SJSA1 (cell line): Measurements from ENCODE around the gene SLC35F4. TPM values are rescaled to one million over a fixed set of nuclear protein-coding genes. Genes with fewer than 3 reads are reported as not detected.

Source experiments
- DNase-seq, 2 experiments: peaks; one replicate each; pipeline ENCODE4 v3.0.0-alpha.2; 2015 to 2020; ENCODE audit warnings: low spot score in 2 of 2, low read depth in 1 of 2
- H3K27ac ChIP-seq: fragments of 250-450 bp; sonication (Bioruptor Pico); 2 replicates; pipeline ENCODE4 v1.5.1; 2020; ENCODE audit warnings: mild to moderate bottlenecking, moderate library complexity
- H3K27me3 ChIP-seq: fragments of 250-450 bp; sonication (Bioruptor Pico); replicated peaks from 2 replicates; pipeline ENCODE4 v1.5.1; 2020; ENCODE audit warnings: mild to moderate bottlenecking, moderate library complexity
- H3K36me3 ChIP-seq: fragments of 250-450 bp; sonication (Bioruptor Pico); 2 replicates; pipeline ENCODE4 v1.5.1; 2020; ENCODE audit warnings: mild to moderate bottlenecking
- H3K4me1 ChIP-seq: fragments of 250-450 bp; sonication (Bioruptor Pico); replicated peaks from 2 replicates; pipeline ENCODE4 v1.6.1; 2021; ENCODE audit warnings: mild to moderate bottlenecking
- H3K4me3 ChIP-seq: fragments of 250-450 bp; sonication (Bioruptor Pico); 2 replicates; pipeline ENCODE4 v1.5.1; 2020; ENCODE audit warnings: mild to moderate bottlenecking
- H3K9me3 ChIP-seq: fragments of 250-450 bp; sonication (Bioruptor Pico); replicated peaks from 2 replicates; pipeline ENCODE4 v1.5.1; 2020; ENCODE audit warnings: mild to moderate bottlenecking
- total RNA-seq: library from RNA; depleted of rRNA; stranded (reverse); fragments of >200 nt; shearing (Covaris generic); gene quantifications from 2 replicates; pipeline ENCODE4 v1.2.3, GENCODE V29; 2014

The SLC35F4 gene
- total RNA-seq, 1 experiment from 2014 or later, result not detected

DNA sequence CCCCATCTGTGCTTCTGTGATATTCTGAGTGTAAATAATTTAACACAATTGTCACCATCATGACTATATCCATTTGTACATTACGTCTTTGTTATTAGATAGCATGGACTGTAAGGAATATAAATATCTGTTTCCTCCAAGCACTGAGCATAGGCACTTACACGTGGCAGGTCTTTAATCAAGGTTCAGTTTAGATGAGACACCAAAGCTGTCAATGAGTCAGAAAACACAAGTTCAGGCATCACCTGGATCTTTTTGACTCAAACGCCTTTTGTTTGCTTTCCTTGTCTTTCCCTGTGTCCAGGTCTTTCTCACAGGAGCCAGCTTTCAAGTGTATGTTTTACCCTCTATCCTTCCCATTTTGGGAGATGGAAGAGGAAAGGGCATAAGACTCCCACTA is 209.0 kb downstream of the SLC35F4 start:
- Histone ChIP-seq H3K36me3 (no peaks in the 10 kb centered on the region), H3K27ac (no peak overlapping the region), H3K27me3 (no peaks in the 10 kb centered on the region), H3K4me1 (no peaks in the 10 kb centered on the region), H3K9me3 (no peaks in the 10 kb centered on the region), H3K4me3 (no peak overlapping the region)
- DNase-seq, result no peak

DNA sequence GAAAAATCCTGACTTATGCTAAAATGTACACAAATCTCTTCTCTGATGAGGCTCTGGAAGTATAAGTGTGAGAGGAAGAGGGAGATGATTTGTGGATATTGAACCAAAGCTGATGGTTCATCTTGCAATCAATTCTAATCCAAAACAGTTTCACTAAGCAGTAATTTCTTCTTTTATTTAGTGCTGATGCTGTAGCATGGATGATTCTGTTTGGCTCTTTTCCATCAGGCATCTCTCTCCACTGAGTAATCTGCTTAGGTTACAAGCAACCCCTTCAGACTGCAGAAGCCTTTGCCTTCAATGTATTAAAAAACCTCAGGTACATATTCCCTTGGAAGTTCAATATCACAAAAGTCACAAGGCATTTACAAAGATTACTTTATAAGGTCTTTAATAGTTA is 213.1 kb downstream of the SLC35F4 start:
- Histone ChIP-seq H3K4me3 (no peak overlapping the region), H3K4me1 (no peaks in the 10 kb centered on the region), H3K27me3 (no peaks in the 10 kb centered on the region), H3K36me3 (no peaks in the 10 kb centered on the region), H3K27ac (no peak overlapping the region), H3K9me3 (no peaks in the 10 kb centered on the region)
- DNase-seq, result no peak

- no peak for DNase-seq
- H3K4me1 ChIP-seq, result no peaks in the 10 kb centered on the region
- no peaks in the 10 kb centered on the region for H3K36me3 ChIP-seq
- H3K27me3 ChIP-seq, result no peaks in the 10 kb centered on the region
- H3K27ac ChIP-seq, result no peak overlapping the region
- no peak overlapping the region for H3K4me3 ChIP-seq
- no peaks in the 10 kb centered on the region for H3K9me3 ChIP-seq
These were observed 224.1 kb downstream of the SLC35F4 start for GRCh38 chr14:57641776-57642175.

GRCh38 chr14:57640036-57640435 is 225.9 kb downstream of the SLC35F4 start:
- Histone ChIP-seq H3K27ac (no peak overlapping the region), H3K4me1 (no peaks in the 10 kb centered on the region), H3K36me3 (no peaks in the 10 kb centered on the region), H3K9me3 (no peaks in the 10 kb centered on the region), H3K4me3 (no peak overlapping the region), H3K27me3 (no peaks in the 10 kb centered on the region)
- DNase-seq, result no peak

- Histone ChIP-seq H3K27me3 (no peaks in the 10 kb centered on the region), H3K27ac (no peak overlapping the region), H3K4me3 (no peak overlapping the region), H3K36me3 (no peaks in the 10 kb centered on the region), H3K9me3 (no peaks in the 10 kb centered on the region), H3K4me1 (no peaks in the 10 kb centered on the region)
- no peak for DNase-seq
These were observed 228.0 kb downstream of the SLC35F4 start for GRCh38 chr14:57637901-57638300.

- DNase-seq, result no peak
- no peaks in the 10 kb centered on the region for H3K4me1 ChIP-seq
- no peaks in the 10 kb centered on the region for H3K9me3 ChIP-seq
- H3K36me3 ChIP-seq, result no peaks in the 10 kb centered on the region
- no peaks in the 10 kb centered on the region for H3K27me3 ChIP-seq
- no peak overlapping the region for H3K4me3 ChIP-seq
- no peak overlapping the region for H3K27ac ChIP-seq
These were observed 231.6 kb downstream of the SLC35F4 start for GRCh38 chr14:57634335-57634734.

DNA sequence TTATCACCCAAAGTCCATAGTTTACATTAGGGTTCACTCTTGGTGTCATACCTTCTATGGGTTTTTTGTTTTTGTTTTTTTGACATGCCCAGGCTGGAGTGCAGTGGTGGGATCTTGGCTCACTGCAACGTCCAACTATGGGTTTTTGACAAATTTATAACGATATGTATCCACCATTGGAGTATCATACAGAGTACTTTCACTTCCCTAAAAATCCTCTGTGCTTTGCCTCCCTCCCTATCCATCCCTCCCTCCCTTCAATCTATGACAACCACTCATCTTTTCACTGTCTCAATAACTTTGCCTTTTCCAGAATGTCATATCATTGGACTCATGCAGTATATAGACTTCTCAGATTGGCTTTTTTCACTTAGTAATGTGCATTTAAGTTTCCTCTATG is 233.2 kb downstream of the SLC35F4 start:
- Histone ChIP-seq H3K36me3 (no peaks in the 10 kb centered on the region), H3K27me3 (no peaks in the 10 kb centered on the region), H3K27ac (no peak overlapping the region), H3K4me1 (no peaks in the 10 kb centered on the region), H3K4me3 (no peak overlapping the region), H3K9me3 (no peaks in the 10 kb centered on the region)
- no peak for DNase-seq

- Histone ChIP-seq H3K4me1 (no peaks in the 10 kb centered on the region), H3K4me3 (no peak overlapping the region), H3K36me3 (no peaks in the 10 kb centered on the region), H3K27ac (no peak overlapping the region), H3K9me3 (no peaks in the 10 kb centered on the region), H3K27me3 (no peaks in the 10 kb centered on the region)
- no peak for DNase-seq
These were observed 248.4 kb downstream of the SLC35F4 start for GRCh38 chr14:57617510-57617909.

- Histone ChIP-seq H3K4me3 (no peak overlapping the region), H3K27me3 (no peaks in the 10 kb centered on the region), H3K4me1 (no peaks in the 10 kb centered on the region), H3K27ac (no peak overlapping the region), H3K9me3 (no peaks in the 10 kb centered on the region), H3K36me3 (no peaks in the 10 kb centered on the region)
- DNase-seq, result no peak
These were observed 252.9 kb downstream of the SLC35F4 start for GRCh38 chr14:57612946-57613345.

DNA sequence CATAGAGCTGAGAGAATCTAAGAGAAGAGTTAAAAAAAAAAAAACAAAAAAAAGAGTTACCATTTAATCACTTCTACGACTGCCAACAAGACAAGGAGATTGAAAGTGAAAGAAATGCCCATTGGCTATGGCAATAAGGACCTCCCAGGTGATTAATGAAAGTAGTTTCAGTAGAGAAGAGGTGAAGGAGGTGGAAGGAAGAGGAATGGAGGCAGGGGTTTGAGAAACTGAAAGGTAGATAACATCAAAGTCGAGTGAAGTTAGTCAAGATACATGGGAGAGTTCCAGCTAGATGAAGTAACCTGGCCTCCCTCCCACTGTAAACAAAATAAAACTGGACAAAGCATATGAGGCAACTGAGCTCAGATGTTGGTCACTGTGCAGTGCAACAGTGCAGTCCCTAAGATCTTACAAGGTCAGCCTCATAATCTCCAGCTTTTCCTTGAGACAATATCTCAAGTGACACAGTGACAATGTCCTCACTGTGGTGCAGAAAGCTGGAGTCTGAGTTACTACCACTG is 254.3 kb downstream of the SLC35F4 start:
- H3K4me3 ChIP-seq, result no peak overlapping the region
- DNase-seq, result no peak
- H3K9me3 ChIP-seq, result no peaks in the 10 kb centered on the region
- no peaks in the 10 kb centered on the region for H3K36me3 ChIP-seq
- H3K27me3 ChIP-seq, result no peaks in the 10 kb centered on the region
- H3K27ac ChIP-seq, result no peak overlapping the region
- H3K4me1 ChIP-seq, result no peaks in the 10 kb centered on the region

DNA sequence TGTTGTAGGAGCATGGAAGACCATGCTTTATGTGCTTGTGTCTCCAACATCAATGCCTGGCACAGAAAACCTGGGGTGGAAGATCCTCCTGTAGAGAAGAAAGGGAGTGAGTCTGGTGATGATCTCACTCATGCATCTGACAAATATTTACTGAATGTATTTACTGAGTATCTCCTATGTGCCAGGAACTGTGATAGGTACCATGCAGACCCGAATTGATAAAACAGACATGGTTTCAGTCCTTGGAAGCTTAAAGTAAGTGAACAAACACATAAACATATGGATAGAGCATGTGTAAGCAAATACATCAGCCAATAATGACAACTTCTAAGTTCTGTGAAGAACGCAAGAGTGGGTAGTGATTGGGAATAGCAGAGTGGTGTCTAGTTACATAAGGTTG is 255.3 kb downstream of the SLC35F4 start:
- H3K4me3 ChIP-seq, result no peak overlapping the region
- no peaks in the 10 kb centered on the region for H3K9me3 ChIP-seq
- H3K4me1 ChIP-seq, result no peaks in the 10 kb centered on the region
- no peaks in the 10 kb centered on the region for H3K36me3 ChIP-seq
- no peak for DNase-seq
- H3K27ac ChIP-seq, result no peak overlapping the region
- H3K27me3 ChIP-seq, result no peaks in the 10 kb centered on the region

- H3K4me1 ChIP-seq, result no peaks in the 10 kb centered on the region
- no peak overlapping the region for H3K27ac ChIP-seq
- H3K9me3 ChIP-seq, result no peaks in the 10 kb centered on the region
- no peaks in the 10 kb centered on the region for H3K27me3 ChIP-seq
- no peaks in the 10 kb centered on the region for H3K36me3 ChIP-seq
- H3K4me3 ChIP-seq, result no peak overlapping the region
- DNase-seq, result no peak
These were observed 256.5 kb downstream of the SLC35F4 start for GRCh38 chr14:57609192-57610075.

DNA sequence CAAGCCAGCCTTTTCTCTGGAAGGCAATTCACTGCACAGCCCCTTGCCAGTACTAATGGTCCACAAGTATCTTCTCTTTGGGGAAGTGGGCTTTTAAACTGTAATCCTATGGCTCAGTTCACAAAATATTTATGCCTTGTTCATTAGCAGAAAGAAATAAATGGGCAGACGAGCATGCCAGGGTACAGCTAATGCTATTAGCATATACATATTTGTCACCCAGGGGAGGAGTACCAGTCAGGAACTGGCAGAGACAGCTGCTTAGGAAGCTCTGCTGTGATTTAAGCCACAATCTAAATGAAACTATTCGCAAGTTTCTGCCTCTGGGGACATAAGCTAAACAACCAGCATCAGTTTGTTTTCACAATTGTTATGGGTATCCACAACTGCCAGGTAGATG is 258.8 kb downstream of the SLC35F4 start:
- no peaks in the 10 kb centered on the region for H3K4me1 ChIP-seq
- no peaks in the 10 kb centered on the region for H3K36me3 ChIP-seq
- no peak overlapping the region for H3K27ac ChIP-seq
- no peak for DNase-seq
- no peaks in the 10 kb centered on the region for H3K27me3 ChIP-seq
- H3K9me3 ChIP-seq, result no peaks in the 10 kb centered on the region
- H3K4me3 ChIP-seq, result no peak overlapping the region

DNA sequence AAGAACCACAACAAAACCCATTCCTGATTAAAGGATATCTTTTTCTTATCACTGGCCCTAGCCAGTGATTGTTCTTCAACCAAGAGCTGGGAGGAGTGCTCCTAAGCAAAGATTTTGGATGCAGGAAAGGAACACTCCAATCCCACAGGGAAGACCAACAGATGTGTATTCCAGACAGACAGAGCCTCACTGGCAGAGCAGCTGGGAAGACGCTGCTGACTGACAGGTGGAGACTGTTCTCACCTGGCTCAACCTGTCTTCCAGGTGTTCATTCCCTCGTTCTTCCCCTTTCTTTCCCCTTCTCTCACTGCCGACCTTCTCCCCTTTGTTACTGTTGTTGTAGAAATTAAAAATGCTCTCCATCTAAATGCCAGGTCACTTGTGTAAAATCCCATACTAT is 282.5 kb downstream of the SLC35F4 start:
- Histone ChIP-seq H3K36me3 (no peaks in the 10 kb centered on the region), H3K9me3 (no peaks in the 10 kb centered on the region), H3K27ac (no peak overlapping the region), H3K4me3 (no peak overlapping the region), H3K4me1 (no peaks in the 10 kb centered on the region), H3K27me3 (no peaks in the 10 kb centered on the region)
- no peak for DNase-seq

- Histone ChIP-seq H3K27ac (no peak overlapping the region), H3K36me3 (no peaks in the 10 kb centered on the region), H3K4me1 (no peaks in the 10 kb centered on the region), H3K27me3 (no peaks in the 10 kb centered on the region), H3K9me3 (no peaks in the 10 kb centered on the region), H3K4me3 (no peak overlapping the region)
- no peak for DNase-seq
These were observed 283.1 kb downstream of the SLC35F4 start for GRCh38 chr14:57582746-57583145.
